Ishikawa (cell line): Measurements from ENCODE around the gene MEGF9.

Source experiments
- CEBPB ChIP-seq: IDR thresholded peaks from 2 replicates; pipeline ENCODE4 v1.6.1; 2012
- CREB1 ChIP-seq: IDR thresholded peaks from 2 replicates; pipeline ENCODE4 v1.6.1; 2012; ENCODE audit warnings: low read depth
- EP300 ChIP-seq: IDR thresholded peaks from 2 replicates; pipeline ENCODE4 v1.6.1; 2012; ENCODE audit warnings: borderline replicate concordance
- MAX ChIP-seq: IDR thresholded peaks from 2 replicates; pipeline ENCODE4 v1.6.1; 2012
- NFIC ChIP-seq: IDR thresholded peaks from 2 replicates; pipeline ENCODE4 v1.6.1; 2012
- RAD21 ChIP-seq: IDR thresholded peaks from 2 replicates; pipeline ENCODE4 v1.6.1; 2012; ENCODE audit warnings: low read depth
- TAF1 ChIP-seq: IDR thresholded peaks from 2 replicates; pipeline ENCODE4 v1.6.1; 2012; ENCODE audit warnings: low read depth, mild to moderate bottlenecking
- YY1 ChIP-seq: IDR thresholded peaks from 2 replicates; pipeline ENCODE4 v1.6.1; 2012; ENCODE audit warnings: low read depth

GRCh38 chr9:120645760-120646159 is 68.5 kb downstream of the MEGF9 start:
- no peak for TF ChIP-seq CEBPB
- TF ChIP-seq RAD21 = no peak
- no peak for TF ChIP-seq EP300
- no peak for TF ChIP-seq CREB1
- no peak for TF ChIP-seq TAF1
- TF ChIP-seq MAX = no peak
- no peak for TF ChIP-seq NFIC
- TF ChIP-seq YY1 = no peak
